ENCODE data around the gene GRK1.

Gene GRK1

GRCh38 chr13:113731192-113732175 is 64.5 kb downstream of the GRK1 start:
- no peak for DNase-seq

GRCh38 chr13:113732176-113732960 is 65.3 kb downstream of the GRK1 start:
- DNase-seq = no peak

- DNase-seq = no peak
Measured at GRCh38 chr13:113732961-113733950, 66.2 kb downstream of the GRK1 start.

GRCh38 chr13:113734099-113734825 is 67.2 kb downstream of the GRK1 start:
- no peak for DNase-seq

GRCh38 chr13:113734826-113735125 is 67.8 kb downstream of the GRK1 start:
- no peak for DNase-seq

GRCh38 chr13:113735194-113735593 is 68.2 kb downstream of the GRK1 start:
- no peak for DNase-seq

- DNase-seq = no peak
Measured at GRCh38 chr13:113735750-113736149, 68.7 kb downstream of the GRK1 start.

- DNase-seq = no peak
Measured at GRCh38 chr13:113736258-113736731, 69.3 kb downstream of the GRK1 start.

- no peak for DNase-seq
Measured at GRCh38 chr13:113737803-113738202, 70.8 kb downstream of the GRK1 start.

- no peak for DNase-seq
Measured at GRCh38 chr13:113739527-113740285, 72.7 kb downstream of the GRK1 start.

GRCh38 chr13:113740286-113740556 is 73.2 kb downstream of the GRK1 start:
- DNase-seq = no peak

- DNase-seq = no peak
Measured at GRCh38 chr13:113740661-113741060, 73.6 kb downstream of the GRK1 start.

- DNase-seq = peak; percentile 29
Measured at GRCh38 chr13:113741191-113741668, 74.2 kb downstream of the GRK1 start.

- peak; percentile 77 for DNase-seq
Measured at GRCh38 chr13:113742000-113742441, 75.0 kb downstream of the GRK1 start.

GRCh38 chr13:113742445-113743120 is 75.6 kb downstream of the GRK1 start:
- no peak for DNase-seq

GRCh38 chr13:113743366-113744195 is 76.6 kb downstream of the GRK1 start:
- no peak for DNase-seq

- no peak for DNase-seq
Measured at GRCh38 chr13:113744197-113745000, 77.4 kb downstream of the GRK1 start.

GRCh38 chr13:113745059-113745458 is 78.0 kb downstream of the GRK1 start:
- DNase-seq = no peak

Data from hematopoietic multipotent progenitor cell treated with erythropoietin and hydrocortisone succinate and interleukin-3 and kit ligand, for 8 days (in vitro differentiated cells).